ENCODE data around the gene NANOS1.
A peak's percentile ranks its signal among the peaks of the same experiment; 100 is the strongest.

The NANOS1 gene

GRCh38 chr10:119061926-119062325 lies 32.4 kb downstream of the NANOS1 start:
- no peaks in the 10 kb centered on the region for H3K4me1 Mint-ChIP-seq
- H3K4me3 Mint-ChIP-seq: no peak overlapping the region
- H3K9me3 Mint-ChIP-seq: no peaks in the 10 kb centered on the region
- H3K27me3 Mint-ChIP-seq (ENCODE audit: low read depth): no peaks in the 10 kb centered on the region
- peaks cover 91% of the 10 kb centered on the region for H3K36me3 Mint-ChIP-seq (ENCODE audit: low read depth)
- TF ChIP-seq CTCF (IDR thresholded peaks at IDR 0.05; ENCODE audit: unreplicated experiment in 3 of 3): no peak
- H3K27ac Mint-ChIP-seq: no peak overlapping the region

- Mint-ChIP-seq H3K27ac (no peak overlapping the region), H3K36me3 (ENCODE audit: low read depth) (peaks cover 81% of the 10 kb centered on the region)
- no peak for TF ChIP-seq CTCF (IDR thresholded peaks at IDR 0.05; ENCODE audit: unreplicated experiment in 3 of 3)
Measured at GRCh38 chr10:119070395-119071165, 41.1 kb downstream of the NANOS1 start.

DNA sequence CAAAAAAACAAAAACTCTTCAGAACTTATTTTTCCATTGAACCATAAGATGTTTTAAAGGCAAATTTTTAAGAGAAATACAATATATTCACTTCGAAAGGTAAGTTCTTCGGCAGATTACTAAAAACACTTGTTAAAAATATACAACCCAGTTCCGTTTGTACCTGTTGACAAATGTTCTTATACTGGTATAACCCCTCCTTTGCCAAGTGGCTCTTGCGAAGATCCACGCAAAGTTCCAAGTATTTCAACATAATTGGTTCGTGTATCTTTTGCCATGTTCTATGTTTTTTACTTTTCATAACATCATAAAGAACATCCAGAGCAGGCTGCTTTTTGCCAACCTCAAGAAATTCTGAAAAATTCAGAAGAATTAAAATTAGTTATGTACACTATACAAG lies 44.1 kb downstream of the NANOS1 start:
- H3K4me3 Mint-ChIP-seq: no peak overlapping the region
- peaks cover 5% of the 10 kb centered on the region for H3K4me1 Mint-ChIP-seq
- H3K27ac Mint-ChIP-seq: no peak overlapping the region
- no peaks in the 10 kb centered on the region for H3K9me3 Mint-ChIP-seq
- no peaks in the 10 kb centered on the region for H3K27me3 Mint-ChIP-seq (ENCODE audit: low read depth)
- H3K36me3 Mint-ChIP-seq (ENCODE audit: low read depth): peaks cover 63% of the 10 kb centered on the region
- no peak for TF ChIP-seq CTCF (IDR thresholded peaks at IDR 0.05; ENCODE audit: unreplicated experiment in 3 of 3)

More at GRCh38 chr10:119070395-119071165, 41.1 kb downstream of the NANOS1 start:
- H3K4me3 Mint-ChIP-seq: no peak overlapping the region
- H3K4me1 Mint-ChIP-seq: no peaks in the 10 kb centered on the region
- H3K27me3 Mint-ChIP-seq (ENCODE audit: low read depth): no peaks in the 10 kb centered on the region
- no peaks in the 10 kb centered on the region for H3K9me3 Mint-ChIP-seq

- H3K4me3 Mint-ChIP-seq: peak overlapping the region; percentile 98 to 100 (median 98)
- H3K36me3 Mint-ChIP-seq (ENCODE audit: low read depth): peaks cover 21% of the 10 kb centered on the region
- no peaks in the 10 kb centered on the region for H3K9me3 Mint-ChIP-seq
- no peak for TF ChIP-seq CTCF (IDR thresholded peaks at IDR 0.05; ENCODE audit: unreplicated experiment in 3 of 3)
- no peaks in the 10 kb centered on the region for H3K27me3 Mint-ChIP-seq (ENCODE audit: low read depth)
- peaks cover 20% of the 10 kb centered on the region for H3K4me1 Mint-ChIP-seq
- H3K27ac Mint-ChIP-seq: peak overlapping the region; percentile 6 to 99 (median 94)
Measured at GRCh38 chr10:119078422-119079179, 49.1 kb downstream of the NANOS1 start.

DNA sequence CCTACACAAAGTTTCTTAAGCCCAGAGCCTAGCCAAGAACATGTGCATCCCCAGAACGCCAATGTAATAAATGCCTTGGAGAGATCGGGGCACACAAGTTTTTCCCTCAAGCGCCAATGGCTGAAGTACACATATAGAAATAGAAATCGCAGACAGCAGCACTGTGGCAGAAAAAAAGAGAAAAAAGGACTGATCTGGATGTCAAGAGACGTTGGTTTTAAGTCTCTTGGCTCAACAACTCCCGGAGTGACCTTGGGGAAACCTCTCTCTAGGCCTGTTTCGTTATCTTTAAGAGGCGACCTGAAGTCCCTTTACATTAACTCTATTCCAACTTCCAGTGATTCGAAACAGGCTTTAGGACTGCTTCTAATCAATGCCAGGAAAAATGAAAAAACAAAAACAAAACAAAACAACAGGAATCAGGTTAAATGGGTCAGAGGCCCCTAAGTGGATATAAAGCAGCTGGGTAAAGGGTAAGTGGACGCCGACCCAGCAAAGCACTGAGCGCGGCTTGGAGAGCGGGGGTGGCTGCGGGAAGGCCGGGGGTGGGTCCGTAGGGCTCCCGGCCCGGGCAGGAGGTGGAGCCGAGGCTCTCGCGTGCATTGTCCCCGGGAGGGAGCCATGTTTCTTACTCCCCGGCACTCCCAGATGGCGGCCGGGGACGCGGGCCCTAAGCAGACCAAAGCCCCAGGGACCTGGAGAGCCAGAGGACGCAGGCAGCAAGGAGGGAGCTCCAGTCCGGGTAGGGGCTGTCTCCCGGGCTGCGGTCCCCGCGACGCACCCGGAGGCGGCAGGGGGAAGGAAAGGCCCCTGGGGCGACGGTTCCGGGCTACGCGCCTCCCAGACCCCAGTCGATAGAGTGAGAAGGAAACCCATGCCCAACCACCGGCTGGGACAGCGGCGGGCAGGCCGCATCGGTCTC lies 50.3 kb downstream of the NANOS1 start:
- no peak for TF ChIP-seq CTCF (IDR thresholded peaks at IDR 0.05; ENCODE audit: unreplicated experiment in 3 of 3)
- H3K27me3 Mint-ChIP-seq (ENCODE audit: low read depth): no peaks in the 10 kb centered on the region
- H3K4me1 Mint-ChIP-seq: peaks cover 20% of the 10 kb centered on the region
- peaks cover 16% of the 10 kb centered on the region for H3K36me3 Mint-ChIP-seq (ENCODE audit: low read depth)
- peak overlapping the region; percentile 98 to 100 (median 98) for H3K4me3 Mint-ChIP-seq
- no peaks in the 10 kb centered on the region for H3K9me3 Mint-ChIP-seq
- H3K27ac Mint-ChIP-seq: peak overlapping the region; percentile 94 to 99 (median 98)
